Measurements from ENCODE around the gene IFRD2. TPM values are rescaled to one million over a fixed set of nuclear protein-coding genes. Genes with fewer than 3 reads are reported as not detected.

IFRD2 gene
- total and polyA plus RNA-seq, 9 of the 15 experiments (the other 6 are each of a cell fraction or from before 2014, with no cell fraction given), result 30.5 to 115 (median 52.8) TPM

DNA sequence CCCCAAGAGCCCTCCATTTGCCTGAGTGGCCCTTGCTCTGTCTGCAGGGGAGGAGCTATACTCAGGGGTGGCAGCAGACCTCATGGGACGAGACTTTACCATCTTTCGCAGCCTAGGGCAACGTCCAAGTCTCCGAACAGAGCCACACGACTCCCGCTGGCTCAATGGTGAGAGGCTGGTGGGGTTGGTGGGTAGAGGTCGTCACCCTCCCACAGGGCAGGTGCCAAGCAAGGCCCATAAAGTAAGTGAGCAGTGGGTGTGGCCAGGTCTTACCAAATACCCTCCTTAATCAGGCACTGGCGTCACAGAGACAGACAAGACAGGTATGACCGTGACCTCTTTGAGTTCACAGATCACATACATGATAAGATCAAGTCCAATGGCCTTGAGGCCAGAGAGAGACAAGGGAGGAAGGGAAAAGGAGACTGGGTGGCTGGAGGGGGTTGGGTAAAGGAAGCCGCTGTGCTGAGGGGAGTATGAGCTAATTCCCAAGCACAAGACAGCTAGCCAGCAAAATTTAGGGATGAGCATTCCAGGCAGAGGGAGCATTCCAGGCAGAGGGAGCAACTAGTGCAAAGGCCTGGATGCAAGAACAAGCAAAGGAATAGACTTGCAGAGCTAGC is 20.8 kb downstream of the IFRD2 start (continued):
- TF ChIP-seq NEUROD1 (IDR thresholded peaks at IDR 0.05; ENCODE audit: borderline replicate concordance, low read depth, low read length, partially characterized antibody) (no peak), POLR2A (conservative IDR thresholded peaks at IDR 0.05) (no peak), POLR2AphosphoS2 (IDR thresholded peaks at IDR 0.05; ENCODE audit: low read length) (no peak), ASH1L (IDR thresholded peaks at IDR 0.05; ENCODE audit: borderline replicate concordance, low read depth, partially characterized antibody) (no peak), GATA2 (CRISPR knock-in tag; IDR thresholded peaks at IDR 0.05) (0 out of 2 replicates have a peak, but pooled peaks have one; percentile 8), ZNF274 (IDR thresholded peaks at IDR 0.05; ENCODE audit: borderline replicate concordance, low read depth, low read length) (no peak)
- TF ChIP-seq, protein P1, sequence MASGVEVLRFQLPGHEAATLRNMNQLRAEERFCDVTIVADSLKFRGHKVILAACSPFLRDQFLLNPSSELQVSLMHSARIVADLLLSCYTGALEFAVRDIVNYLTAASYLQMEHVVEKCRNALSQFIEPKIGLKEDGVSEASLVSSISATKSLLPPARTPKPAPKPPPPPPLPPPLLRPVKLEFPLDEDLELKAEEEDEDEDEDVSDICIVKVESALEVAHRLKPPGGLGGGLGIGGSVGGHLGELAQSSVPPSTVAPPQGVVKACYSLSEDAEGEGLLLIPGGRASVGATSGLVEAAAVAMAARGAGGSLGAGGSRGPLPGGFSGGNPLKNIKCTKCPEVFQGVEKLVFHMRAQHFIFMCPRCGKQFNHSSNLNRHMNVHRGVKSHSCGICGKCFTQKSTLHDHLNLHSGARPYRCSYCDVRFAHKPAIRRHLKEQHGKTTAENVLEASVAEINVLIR (CRISPR knock-in tag; IDR thresholded peaks at IDR 0.05), result no peak
- TF ChIP-seq, protein P2, sequence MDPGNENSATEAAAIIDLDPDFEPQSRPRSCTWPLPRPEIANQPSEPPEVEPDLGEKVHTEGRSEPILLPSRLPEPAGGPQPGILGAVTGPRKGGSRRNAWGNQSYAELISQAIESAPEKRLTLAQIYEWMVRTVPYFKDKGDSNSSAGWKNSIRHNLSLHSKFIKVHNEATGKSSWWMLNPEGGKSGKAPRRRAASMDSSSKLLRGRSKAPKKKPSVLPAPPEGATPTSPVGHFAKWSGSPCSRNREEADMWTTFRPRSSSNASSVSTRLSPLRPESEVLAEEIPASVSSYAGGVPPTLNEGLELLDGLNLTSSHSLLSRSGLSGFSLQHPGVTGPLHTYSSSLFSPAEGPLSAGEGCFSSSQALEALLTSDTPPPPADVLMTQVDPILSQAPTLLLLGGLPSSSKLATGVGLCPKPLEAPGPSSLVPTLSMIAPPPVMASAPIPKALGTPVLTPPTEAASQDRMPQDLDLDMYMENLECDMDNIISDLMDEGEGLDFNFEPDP (CRISPR knock-in tag; IDR thresholded peaks at IDR 0.05), result no peak
- TF ChIP-seq, protein P3, sequence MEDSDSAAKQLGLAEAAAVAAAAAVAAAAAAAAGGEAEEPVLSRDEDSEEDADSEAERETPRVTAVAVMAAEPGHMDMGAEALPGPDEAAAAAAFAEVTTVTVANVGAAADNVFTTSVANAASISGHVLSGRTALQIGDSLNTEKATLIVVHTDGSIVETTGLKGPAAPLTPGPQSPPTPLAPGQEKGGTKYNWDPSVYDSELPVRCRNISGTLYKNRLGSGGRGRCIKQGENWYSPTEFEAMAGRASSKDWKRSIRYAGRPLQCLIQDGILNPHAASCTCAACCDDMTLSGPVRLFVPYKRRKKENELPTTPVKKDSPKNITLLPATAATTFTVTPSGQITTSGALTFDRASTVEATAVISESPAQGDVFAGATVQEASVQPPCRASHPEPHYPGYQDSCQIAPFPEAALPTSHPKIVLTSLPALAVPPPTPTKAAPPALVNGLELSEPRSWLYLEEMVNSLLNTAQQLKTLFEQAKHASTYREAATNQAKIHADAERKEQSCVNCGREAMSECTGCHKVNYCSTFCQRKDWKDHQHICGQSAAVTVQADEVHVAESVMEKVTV (CRISPR knock-in tag; IDR thresholded peaks at IDR 0.05), result no peak
- TF ChIP-seq, protein P4, sequence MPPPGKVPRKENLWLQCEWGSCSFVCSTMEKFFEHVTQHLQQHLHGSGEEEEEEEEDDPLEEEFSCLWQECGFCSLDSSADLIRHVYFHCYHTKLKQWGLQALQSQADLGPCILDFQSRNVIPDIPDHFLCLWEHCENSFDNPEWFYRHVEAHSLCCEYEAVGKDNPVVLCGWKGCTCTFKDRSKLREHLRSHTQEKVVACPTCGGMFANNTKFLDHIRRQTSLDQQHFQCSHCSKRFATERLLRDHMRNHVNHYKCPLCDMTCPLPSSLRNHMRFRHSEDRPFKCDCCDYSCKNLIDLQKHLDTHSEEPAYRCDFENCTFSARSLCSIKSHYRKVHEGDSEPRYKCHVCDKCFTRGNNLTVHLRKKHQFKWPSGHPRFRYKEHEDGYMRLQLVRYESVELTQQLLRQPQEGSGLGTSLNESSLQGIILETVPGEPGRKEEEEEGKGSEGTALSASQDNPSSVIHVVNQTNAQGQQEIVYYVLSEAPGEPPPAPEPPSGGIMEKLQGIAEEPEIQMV (tag; conservative IDR thresholded peaks at IDR 0.05; ENCODE audit: low read depth), result no peak
